ENCODE measurements around the gene AIP. TPM values are rescaled to one million over a fixed set of nuclear protein-coding genes. Genes with fewer than 3 reads are reported as not detected.

AIP gene
- total RNA-seq, 2 donors from 2014 or later: 64.8 to 76.9 TPM

DNA sequence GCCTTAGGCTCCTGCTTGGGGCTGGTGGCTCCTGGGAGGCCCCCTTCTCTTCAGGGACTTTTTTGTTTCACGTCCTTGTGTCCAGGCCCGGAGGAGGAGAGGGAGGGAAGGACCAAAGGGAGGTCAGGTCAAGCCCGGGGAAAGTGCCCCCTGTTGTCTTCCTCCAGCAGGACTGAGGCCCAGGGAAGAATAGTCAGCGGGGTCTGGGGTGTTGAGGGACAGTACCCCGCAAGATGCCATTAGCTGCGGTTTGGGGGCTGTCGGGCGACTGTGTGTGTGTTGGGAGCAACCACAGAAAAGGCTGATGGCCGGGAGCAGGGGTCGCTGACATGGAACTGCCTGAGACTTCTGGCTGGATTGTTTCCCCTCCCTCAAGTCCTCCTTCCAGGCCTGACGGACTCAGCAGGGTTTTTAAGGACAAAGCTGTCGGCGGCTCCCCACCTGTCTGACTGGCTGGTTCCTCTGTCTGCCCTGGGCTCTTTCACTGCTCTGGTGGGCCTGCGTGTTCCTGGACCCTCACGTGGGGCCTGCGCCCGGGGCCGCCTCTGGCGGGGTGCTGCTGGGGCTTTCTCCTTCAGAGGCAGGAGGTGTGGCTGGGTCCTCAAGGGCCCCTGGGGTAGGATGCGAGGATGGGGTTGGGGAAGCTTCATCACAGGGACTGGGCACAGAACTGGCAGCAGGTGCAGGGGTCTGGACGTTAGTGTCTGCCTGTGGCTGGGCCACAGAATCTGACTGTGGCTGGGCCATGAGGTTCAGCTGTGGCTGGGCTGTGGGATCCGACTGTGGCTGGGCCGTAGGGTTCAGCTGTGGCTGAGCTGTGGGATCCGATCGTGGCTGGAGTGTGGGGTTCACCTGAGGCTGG, 31.8 kb upstream of the AIP start:
- no peak overlapping the region for H3K27ac ChIP-seq
- no peaks in the 10 kb centered on the region for H3K9me3 ChIP-seq
- DNase-seq (ENCODE audit: low spot score): no peak
- H3K36me3 ChIP-seq: no peaks in the 10 kb centered on the region
- H3K27me3 ChIP-seq (replicated peaks; ENCODE audit: insufficient read depth): no peaks in the 10 kb centered on the region
- H3K4me3 ChIP-seq: no peak overlapping the region
- ATAC-seq (ENCODE audit: insufficient number of reproducible peaks, low FRiP score, low read depth): no peak
- H3K4me1 ChIP-seq (ENCODE audit: control insufficient read depth in 1 of 2, low read depth in 2 of 2): no peaks in the 10 kb centered on the region
- TF ChIP-seq, protein P1, sequence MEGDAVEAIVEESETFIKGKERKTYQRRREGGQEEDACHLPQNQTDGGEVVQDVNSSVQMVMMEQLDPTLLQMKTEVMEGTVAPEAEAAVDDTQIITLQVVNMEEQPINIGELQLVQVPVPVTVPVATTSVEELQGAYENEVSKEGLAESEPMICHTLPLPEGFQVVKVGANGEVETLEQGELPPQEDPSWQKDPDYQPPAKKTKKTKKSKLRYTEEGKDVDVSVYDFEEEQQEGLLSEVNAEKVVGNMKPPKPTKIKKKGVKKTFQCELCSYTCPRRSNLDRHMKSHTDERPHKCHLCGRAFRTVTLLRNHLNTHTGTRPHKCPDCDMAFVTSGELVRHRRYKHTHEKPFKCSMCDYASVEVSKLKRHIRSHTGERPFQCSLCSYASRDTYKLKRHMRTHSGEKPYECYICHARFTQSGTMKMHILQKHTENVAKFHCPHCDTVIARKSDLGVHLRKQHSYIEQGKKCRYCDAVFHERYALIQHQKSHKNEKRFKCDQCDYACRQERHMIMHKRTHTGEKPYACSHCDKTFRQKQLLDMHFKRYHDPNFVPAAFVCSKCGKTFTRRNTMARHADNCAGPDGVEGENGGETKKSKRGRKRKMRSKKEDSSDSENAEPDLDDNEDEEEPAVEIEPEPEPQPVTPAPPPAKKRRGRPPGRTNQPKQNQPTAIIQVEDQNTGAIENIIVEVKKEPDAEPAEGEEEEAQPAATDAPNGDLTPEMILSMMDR (IDR thresholded peaks at IDR 0.05): no peak

DNA sequence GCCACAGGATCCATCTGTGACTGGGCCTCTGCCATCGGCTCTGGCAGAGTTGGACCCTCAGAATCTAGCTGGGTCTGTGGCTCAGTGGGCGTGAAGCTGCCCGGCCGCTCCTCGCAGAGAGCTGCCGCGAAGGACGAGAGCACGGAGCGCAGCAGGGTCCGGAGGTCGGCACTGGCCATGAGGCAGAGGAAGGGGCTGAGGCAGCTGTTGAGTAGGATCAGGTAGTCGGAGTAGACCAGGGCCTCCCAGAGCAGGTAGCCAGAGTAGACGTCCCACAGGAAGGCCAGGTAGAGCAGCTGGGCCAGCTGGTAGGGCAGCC, 31.2 kb upstream of the AIP start:
- ATAC-seq (ENCODE audit: insufficient number of reproducible peaks, low FRiP score, low read depth) (no peak), DNase-seq (ENCODE audit: low spot score) (no peak)
- Histone ChIP-seq H3K4me3 (no peak overlapping the region), H3K27me3 (replicated peaks; ENCODE audit: insufficient read depth) (no peaks in the 10 kb centered on the region), H3K27ac (no peak overlapping the region), H3K4me1 (ENCODE audit: control insufficient read depth in 1 of 2, low read depth in 2 of 2) (no peaks in the 10 kb centered on the region), H3K9me3 (no peaks in the 10 kb centered on the region), H3K36me3 (no peaks in the 10 kb centered on the region)
- TF ChIP-seq, protein P1 (IDR thresholded peaks at IDR 0.05): no peak

DNA sequence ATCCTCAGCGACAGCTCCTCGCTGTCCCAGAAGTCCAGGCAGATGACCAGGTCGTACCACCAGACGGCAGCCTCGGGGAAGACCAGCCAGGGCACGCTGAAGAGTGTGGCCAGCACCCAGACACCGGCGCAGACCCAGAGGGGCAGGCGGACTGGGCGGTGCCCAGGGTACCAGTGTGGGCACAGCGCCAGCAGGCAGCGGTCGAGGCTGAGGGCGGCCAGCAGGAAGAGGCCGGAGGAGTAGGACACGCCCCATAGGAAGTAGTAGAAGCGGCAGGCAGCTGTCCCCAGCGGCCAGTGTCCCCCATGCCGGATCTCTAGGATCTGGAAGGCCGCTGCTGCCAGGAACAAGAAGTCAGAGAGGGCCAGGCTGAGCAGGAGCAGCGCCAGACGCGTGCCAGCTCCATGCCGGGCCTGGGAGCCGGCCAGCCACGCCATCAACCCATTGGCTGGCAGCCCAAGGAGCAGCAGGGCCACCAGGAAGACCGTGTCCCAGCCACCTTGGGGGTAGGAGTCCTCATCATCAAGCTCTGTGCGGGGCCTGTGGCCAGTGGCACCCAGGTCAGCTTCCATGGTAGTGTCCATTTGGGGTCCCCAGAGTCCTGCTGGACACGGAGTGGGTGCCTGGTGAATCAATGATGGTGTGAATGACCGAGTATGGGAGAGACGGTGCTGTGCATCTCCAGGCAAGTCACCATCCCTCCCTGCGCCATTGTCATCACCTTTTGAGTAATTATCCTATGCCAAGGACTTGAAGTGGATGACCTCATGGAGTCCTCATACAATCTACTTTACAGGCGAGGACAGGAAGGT, 30.5 kb upstream of the AIP start, which contains the start of gene GPR152:
Gene GPR152, minus strand, starts transcription at position 589 of the 812 bp plus-strand sequence. Its CDS starts 5 bp downstream, at position 584.
- Histone ChIP-seq H3K9me3 (no peaks in the 10 kb centered on the region), H3K27me3 (replicated peaks; ENCODE audit: insufficient read depth) (no peaks in the 10 kb centered on the region), H3K27ac (no peak within 1 kb of the TSS), H3K4me3 (no peak within 1 kb of the TSS), H3K36me3 (no peaks in the 10 kb centered on the region), H3K4me1 (ENCODE audit: control insufficient read depth in 1 of 2, low read depth in 2 of 2) (no peaks in the 10 kb centered on the region)
- ATAC-seq (ENCODE audit: insufficient number of reproducible peaks, low FRiP score, low read depth) (no peak), DNase-seq (ENCODE audit: low spot score) (no peak)
- TF ChIP-seq, protein P1 (IDR thresholded peaks at IDR 0.05): no peak

DNA sequence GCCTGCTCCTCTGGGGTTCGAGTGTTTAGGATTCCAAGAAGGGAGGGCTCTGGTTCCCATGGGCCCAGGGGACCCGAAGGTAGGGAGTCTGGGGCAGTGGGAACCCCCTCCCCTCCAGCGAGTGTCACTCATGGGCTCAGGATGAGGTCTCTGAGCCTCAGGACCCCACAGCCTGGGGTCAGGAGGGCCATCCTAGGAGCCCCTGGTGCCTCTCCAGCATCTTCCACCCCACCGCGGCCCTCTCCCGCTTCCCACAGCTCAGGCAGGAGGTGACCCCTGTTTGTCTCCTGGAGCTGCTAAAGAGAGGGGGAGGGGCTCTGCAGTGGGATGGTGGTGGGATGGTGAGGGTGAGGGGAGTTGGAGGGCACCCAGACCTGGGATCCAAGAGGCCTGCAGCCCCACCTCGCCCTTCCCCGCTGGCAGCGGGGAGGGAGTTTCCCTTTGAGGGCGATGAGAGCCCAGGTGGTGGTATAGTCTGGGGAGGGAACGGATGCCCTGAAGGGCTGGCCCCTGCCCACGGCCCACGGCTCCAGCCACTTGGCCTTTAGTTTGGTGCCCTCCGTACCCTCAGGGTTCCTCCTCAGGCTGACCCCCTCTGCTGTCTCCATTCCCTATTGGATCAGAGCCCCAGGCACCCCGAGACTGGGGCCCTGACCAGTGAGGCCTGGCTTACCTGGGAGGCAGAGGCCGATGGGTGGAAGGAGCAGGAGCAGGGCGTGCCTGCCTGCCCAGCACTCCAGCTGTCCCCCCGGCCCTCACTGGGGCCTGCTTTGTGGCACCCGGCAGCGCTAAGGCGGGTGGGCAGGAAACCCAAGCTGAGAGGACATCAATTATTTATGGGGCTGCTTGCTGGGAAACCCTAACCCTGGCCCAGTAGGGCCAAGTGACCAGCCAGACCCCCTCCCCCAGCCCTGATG, 28.8 kb upstream of the AIP start:
- no peak overlapping the region for H3K4me3 ChIP-seq
- no peaks in the 10 kb centered on the region for H3K9me3 ChIP-seq
- no peak overlapping the region for H3K27ac ChIP-seq
- TF ChIP-seq, protein P1 (IDR thresholded peaks at IDR 0.05): no peak
- ATAC-seq (ENCODE audit: insufficient number of reproducible peaks, low FRiP score, low read depth) (no peak), DNase-seq (ENCODE audit: low spot score) (no peak)
- H3K27me3 ChIP-seq (replicated peaks; ENCODE audit: insufficient read depth): no peaks in the 10 kb centered on the region
- no peaks in the 10 kb centered on the region for H3K4me1 ChIP-seq (ENCODE audit: control insufficient read depth in 1 of 2, low read depth in 2 of 2)
- no peaks in the 10 kb centered on the region for H3K36me3 ChIP-seq
